Measurements from ENCODE around the gene CBX2.

CBX2 gene

DNA sequence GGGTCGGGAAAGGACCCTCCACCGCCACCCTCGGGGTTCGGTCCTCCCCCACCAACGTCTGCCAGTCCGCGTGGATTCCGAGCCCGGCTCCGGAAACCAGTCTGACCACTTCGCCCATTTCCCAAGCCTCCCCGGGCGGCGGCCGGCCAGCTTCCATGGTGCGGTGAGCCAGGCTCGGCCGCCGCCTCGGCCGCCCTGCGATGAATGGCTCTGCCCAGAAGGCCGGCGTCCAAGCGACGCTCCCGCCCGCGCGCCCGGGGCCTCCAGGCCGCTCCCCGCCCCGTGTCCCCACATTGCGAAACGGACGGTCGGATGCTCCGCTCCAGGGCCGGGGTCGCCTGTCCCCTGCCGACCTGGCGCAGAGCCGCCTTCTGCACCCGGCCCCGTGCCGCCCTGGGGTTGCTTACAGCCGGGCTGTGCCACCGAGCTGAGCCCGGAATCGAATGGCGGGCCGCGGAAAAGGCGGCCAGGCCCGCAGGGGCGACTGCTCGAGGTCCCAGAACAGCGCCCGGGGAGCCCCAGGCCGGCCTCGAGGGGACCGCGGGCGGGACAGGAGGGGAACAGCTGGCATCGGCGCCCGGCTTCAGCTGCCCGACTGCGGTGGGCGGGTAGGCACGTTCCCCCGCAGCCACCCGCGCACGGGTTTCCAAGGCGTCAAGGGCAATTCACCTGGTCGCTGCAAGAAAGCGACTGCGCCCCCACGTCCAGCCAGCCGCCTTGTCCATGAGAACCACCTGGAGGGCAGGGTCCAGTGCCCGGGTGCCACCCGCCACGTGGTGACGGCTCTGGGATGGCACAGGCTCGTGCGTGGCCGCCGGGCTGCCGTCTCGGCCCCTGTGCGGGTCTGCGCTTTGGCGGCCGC, 37.3 kb downstream of the CBX2 start:
- no peak for DNase-seq

DNA sequence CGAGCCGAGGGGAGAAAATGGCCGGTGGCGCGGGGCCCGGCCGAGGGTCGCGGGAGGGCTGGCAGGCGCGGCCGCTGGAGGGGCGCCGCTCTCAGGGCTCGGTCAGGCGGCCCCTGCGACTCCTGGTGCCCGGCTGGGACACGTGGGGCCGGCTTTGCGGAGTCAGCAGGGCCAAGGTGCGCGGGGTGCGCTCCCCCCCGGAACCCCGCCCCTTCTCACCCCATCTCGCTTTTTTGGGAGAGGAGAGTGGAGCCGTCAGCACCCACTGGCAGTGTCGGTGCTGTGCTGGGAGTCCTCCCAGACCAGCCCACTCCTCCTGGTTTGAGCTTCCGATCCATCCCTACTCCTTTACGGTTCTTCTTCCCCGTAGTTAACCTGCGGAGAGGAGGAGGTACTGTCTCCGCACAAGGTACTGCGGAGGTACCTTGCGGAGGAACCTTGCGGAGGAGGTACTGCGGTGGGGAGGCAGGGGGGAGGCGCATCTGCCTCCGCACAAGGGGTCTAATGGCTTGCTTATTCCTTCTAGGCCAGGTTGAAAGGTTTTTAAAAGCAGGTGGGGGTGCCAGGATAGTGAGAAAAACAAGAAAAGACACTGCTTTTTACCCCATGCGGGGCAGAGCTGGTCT, 38.0 kb downstream of the CBX2 start:
- DNase-seq, result no peak

DNA sequence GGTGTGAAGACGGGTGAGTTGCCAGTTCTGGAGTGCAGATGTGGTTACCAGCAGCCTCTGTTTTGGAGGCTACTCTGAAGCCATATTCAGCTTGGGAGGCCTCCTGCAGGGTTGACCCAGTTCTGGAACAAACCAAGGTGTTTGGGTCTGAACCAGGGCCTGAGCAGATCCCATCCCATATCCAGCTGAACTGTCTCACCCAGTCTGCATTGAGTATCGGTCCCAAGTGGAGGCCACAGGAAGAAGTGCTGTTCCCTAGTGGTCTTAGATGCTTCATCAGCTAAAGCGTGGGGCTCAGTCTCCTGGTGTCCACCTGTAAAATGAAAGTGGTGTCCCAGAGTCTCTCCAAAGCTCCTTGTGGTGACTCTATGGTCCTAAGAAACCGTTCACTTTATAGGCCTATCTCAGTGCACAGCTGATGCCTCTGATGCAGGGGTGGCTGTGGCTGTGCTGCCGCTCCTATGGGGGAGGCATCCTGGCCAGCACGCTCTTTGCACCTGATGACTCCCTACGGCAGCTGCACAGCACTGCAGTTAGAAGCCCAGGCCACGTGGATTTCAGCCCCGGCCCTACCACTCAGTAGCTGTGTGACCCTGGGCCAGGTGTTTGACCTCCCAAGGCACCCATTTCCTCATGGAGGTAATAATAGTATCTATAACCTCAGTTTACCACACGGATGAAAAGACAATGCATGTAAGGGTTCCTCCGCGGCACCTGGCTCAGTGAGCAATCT, 40.2 kb downstream of the CBX2 start:
- DNase-seq, result no peak

DNA sequence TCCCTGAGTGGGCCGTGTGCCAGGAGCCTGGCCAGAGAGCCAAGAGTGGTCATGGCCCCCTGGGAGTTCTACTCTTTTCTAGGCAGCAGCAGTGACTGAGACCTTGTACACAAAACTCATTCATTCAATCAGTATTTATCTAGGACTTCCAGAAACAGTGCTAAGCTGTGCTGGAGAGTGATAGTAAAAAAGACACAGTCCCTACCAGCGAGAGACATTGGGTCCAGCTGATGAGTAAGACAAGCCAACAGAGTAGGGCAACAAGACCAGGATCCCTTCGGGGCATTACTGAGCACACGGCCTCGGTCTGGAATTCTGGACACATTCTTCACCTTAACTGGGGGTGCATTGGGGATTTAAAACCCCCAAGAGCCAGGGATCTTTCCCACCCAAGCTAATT, 41.1 kb downstream of the CBX2 start:
- no peak for DNase-seq

DNA sequence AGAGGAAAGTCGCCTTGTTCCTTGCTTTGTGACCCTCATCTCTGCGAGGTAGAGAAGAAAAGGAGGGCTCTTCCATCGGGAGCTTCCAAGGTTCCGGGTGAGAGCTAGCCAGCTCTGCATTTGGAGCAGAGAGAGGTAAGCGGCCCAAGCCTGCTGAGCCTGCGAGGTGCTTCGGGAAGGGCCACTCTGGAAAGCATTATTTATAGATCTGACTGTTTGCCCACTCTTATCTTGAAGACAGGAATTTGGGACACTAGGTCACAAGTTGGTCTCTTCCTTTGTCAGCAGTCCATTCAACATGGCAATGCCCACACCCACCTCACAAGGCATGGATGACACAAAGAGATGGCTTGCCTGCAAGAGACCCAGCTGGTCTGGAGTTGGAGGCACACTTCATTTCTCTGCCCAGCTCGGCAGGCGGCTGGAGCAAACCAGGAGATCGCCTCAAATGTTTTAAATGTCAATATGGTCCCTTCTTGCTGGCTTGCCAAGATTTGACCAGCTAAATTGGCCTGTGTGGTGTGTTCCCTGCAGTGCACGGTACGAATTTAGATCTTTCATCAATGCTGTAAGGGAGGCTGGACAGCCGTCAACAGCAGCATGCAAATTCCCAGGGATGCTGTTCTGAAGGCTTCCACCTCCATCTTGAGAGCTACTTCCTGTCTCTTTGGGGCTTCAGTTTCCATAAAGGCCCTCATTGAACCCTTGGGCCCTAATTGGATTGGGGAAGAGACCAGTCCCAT, 41.8 kb downstream of the CBX2 start:
- no peak for DNase-seq

DNA sequence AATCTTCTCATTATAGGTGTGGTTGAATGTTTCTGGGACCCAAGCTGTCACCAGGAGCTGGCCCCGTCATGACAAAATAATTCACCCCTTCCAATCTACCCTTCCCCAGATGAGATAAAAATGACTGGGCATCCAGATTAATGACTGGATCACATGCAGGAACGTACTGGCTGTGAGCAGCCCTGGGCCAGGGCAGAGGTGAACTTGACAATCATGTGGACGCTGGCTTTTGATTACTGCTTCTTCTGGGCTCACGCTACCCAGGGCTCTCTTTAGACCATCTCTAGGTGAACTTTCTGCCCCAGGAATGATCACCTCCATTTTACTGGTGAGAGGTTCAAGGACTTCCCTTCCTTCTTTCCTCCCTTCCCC, 43.0 kb downstream of the CBX2 start:
- DNase-seq, result no peak

DNA sequence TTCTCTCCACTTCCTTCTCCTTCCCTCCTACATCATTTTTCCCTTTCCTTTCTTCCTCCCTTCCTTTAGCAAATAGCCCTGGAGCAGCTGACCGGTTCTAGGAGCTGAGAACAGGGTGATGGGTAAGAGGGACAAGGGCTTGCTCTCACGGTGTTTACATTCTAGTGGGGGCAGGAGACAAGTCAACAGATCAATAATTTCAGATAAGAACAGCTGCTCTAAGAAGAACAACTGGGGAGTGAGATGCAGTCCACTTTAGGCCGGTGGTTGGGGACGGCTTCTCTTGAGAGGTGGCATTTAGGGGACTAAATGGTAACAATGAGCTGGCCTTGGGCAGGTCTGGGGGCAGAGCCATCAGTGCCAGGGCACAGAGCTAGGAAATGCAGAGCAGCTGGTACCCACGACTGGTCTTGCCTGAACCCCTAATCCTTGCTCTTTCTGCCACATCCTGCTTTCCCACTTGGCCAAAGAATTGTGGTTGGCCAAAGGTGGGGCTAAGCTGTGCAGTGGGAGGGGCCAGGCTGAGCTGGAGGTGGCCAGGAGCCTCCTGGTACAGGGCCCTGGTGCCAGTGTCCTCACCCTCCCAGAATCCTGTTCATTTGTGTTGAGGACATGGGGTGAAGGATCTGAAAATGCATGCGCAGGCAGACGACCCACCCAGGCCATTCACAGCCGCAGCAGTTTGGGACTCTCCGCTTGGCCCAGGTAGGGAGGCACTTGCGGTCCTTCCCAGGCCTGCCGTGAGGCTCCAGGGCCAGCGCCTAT, 43.6 kb downstream of the CBX2 start:
- no peak for DNase-seq

DNA sequence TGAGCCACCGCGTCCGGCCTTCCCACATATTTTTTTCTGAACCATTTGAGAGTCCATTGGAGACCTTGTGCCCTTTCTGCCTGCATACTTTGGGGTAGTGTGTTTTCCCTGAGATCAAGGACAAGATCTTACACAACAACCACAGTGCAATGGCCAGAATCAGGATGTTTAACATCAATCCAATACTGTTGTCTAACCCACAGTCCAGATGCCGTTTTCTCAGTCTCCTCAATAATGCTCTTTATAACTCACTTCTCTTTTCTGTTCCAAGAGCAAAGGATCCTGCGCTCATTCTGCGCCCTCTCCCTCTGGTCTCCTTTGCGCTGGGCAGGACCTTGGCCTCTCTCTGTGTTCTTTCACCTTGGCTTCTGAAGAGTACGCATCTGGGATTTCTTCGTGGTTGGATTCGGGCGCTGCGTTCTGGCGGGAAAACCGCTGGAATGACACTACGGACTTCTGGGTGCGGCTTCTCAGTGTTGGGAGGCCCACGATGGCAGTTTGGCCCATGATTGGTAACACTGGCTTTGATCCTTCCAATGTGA, 44.7 kb downstream of the CBX2 start:
- DNase-seq, result no peak

DNA sequence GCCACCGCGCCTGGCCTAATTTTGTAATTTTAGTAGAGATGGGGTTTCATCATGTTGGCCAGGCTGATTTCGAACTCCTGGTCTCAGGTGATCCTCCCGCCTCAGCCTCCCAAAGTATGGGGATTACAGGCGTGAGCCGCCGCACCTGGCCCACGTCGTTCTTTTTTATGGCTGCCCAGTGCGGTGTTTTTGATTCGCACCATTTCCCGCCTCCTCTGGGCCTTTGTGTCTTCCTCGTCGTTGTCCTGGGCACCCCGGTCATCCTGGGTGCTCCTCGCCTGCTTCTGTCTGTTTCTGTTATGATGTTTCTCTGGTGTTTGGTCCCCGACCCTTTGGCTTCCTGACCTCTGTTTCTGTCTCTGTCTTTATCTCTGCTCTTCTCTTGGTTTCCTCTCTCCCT, 46.3 kb downstream of the CBX2 start:
- no peak for DNase-seq

DNA sequence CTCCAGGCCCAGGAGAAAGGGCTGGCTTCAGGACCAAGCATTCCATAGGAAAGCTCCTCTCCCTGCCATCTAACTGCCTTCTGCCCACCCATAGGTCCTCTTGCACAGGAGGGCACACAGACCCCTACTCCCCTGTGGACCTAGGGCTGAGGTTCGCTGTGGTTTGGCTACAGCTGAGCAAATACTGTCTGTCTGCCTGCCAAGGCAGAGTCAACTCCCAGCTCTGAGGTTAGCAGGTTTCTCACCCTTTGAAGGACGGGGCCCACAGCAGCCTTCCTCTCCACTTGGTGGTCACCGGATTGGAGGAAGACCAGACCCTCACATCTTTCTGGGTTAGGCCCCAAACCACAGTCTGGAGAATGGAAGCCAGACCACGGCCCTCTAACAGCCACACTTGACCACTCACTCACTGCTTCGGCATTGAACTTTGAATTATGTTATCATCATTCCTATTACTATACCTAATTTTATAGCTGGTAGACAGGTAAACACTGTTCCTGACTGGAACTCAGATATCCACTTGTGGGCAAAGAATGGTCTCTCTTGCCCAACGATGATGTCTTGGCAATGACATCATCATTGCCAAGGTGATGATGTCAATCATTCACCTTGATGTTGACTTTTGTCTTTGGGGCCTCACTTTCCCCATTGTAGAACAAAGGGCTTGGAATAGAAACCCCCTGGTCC, 47.1 kb downstream of the CBX2 start:
- DNase-seq, result no peak

DNA sequence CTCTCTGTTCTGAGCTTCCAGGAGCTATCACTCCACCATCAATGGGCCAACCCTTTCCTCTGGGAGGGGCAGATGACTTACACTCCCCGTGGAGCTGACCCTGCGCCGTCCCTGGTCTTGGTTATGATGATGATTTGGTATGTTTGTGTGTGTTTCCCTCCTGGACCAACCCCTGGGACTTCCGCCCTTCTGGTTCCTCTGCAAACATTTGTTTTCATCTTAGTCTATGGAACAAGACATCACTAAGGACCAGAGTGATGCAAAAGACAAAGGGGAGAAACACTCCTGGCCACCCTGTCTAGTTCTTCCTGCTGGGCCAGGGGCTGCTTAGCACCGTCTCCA, 47.6 kb downstream of the CBX2 start:
- DNase-seq, result no peak

DNA sequence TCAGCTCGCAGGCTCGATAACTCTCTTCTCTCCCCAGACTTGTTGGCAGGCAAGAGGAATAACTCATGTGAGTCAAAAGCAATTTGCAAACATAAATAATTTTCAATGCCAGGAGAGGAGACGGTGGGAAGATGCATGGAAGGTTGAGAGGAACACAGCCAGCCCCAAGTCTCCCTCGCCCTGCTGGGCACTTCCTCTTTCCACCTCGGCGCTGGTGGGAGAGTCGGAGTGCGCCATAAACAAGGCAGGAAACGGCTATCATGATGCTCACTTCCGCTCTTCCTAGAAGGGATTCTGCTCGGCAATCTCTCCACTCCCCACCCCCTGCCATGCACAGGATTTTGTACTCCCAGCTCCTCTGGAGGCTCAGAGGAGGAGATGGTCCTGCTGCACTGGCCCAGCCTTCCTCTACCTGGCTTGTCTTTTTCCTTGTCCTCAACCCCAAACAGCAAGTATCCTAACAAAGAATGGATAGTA, 48.3 kb downstream of the CBX2 start:
- no peak for DNase-seq

DNA sequence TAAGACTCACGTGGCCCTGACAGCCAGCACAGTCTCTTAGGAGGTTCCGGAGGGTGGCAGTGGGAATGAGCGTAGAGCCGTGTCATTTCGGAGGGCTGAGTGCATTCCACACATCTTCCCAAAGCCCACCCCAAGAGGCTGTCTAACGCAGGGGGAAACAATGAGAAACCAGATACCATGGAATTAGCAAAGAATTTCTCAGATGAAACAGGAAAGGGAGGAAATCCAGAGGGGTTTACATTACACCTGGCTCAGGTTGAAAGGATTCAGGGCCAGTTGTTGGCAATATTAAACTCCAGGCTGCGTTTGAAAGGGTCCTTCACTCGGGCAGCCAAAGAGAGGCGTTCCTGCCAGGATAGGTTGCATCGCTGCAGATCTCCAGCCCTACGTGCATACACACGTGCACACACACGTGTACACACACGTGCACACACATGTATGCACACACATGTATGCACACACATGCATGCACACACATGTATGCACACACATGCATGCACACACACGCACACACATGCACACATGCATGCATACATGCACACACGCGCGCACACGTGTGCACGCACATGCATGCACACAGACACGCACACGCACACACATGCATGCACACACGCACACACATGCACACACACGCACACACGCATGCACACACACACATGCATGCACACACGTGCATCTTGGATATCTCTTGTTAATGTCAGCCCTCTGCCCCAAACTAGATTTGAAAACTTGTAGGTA, 49.1 kb downstream of the CBX2 start:
- no peak for DNase-seq

DNA sequence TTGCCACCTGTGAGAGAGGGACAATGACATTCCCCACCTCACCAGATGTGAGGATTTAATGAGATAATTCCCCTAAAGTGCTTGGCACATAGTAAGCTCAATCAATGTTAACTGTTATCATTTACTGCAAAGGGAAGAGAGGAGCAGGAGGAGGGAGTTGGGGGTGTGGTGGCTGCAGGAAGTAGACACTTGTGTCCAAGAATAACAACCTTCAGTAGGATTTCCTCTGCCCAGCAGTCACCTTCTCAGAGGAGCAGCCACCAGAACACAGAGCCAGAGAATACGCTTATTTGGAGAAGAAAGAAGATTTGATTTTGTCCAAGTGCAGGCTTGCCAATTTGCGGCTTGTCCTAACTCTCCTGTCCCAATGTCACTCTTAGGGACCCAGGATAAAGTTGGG, 51.1 kb downstream of the CBX2 start:
- no peak for DNase-seq

DNA sequence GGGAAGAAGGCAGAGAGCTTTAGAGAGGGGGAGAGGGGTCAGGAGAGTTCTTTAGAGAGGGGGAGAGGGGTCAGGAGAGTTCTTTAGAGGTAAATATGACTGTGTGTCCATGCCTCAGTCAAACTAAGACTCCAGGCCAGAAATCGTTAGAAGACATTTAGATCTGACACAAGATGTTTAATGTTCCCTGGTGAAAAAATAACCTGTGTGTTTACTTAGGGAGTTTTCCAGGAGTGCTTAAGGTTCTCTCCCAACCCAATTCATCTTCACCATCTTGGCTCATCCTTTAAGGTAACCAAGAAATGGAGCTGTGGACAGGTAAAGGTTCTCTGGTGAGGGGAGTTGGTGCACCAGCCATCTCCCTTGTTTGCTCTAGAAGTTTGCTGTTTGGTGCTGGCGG, 51.5 kb downstream of the CBX2 start:
- DNase-seq, result no peak

DNA sequence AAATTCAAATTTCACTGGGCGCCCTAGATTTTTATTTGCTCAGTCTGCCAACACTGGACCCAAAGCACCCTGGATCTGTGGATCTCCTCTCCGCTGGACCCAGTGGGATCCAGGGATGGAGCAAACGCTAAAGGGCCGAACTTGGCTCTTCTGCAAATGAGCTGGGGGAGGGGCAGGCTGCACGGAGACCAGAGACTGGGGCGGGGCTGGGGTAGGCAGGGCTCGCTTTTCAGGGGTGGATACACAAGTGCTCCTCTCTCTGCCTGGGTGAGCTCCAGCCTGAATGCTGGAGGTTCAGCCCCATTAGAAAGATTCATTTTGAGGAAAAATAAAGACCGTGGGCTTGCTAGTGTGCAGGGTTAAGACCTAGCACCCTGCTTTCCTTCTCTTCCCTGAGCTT, 52.4 kb downstream of the CBX2 start:
- no peak for DNase-seq

DNA sequence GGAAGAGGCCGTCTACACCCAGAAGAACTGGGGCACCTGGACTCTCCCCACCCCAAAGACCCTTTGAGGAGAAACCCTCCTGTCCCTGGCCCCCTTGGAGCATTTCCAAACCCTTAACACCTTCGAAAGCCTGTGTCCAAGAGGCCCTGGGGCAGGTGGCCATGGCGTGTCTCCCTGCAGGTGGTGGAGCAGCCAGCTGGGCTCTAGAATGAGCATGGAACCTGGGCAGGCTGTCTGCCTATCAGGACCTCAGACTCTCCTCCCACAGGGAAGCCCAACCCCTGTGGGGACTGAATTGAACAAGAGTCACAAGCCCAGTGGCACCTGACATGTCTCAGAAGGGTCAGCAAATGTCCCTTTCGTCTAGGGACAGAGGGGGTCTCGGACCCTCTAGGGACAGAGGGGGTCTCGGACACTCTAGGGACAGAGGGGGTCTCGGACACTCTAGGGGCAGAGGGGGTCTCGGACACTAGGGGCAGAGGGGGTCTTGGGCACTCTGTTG, 52.9 kb downstream of the CBX2 start:
- DNase-seq, result no peak

DNA sequence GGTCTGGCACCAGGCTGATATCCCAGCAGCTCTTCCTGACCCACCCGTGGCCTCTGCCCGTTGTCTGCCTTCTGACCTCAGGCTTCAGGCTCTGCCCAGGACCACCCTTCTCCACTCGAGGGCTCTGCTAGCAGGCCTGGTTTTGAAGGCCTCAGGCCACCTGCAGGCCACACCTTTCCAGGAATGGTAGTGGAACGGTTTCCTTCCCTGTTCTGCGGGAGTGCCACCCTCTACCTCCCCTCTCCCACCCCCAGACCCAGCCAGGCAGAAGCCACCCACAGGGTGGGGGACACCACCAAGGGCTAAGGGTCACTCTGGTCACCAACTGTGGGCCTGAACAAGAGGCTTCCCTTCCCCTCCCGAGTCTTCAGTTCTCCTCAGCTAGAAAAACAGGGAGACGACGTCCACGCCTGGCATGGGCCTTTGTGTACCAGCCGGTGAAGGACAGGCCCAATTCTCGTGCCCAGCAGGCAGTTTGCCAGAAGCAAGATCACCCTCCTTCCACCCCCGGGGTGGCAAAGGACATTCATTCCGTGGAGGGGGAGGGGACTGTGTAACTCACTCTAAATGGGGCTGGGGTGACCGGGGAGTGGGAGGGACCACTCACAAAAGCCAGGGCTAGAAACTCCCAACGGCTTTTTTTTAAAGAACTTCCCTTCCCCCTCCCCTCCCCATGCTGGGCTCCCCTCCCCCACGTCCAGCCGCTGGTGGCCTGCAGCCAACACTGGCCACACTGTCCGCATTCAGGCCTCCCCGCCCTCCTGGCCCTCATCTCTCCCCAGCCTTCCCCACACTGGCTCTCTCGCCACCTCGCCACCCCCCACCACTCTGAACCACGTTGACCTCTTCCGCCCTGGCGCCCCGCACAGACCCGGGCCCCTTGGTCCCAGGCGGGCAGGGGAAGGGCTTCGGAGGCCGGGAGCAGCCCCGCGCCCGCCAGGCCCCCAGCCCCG, 53.6 kb downstream of the CBX2 start:
- DNase-seq, result no peak

Data from stimulated activated CD4-positive, alpha-beta T cell treated with anti-CD3 and anti-CD28 coated beads, Interleukin-4, amount 100 ng/mL, for 24 hours (primary cell).